Lower lobe of right lung (tissue), 2 donors: ENCODE results near the gene PRAME. TPM values are rescaled to one million over a fixed set of nuclear protein-coding genes. Genes with fewer than 3 reads are reported as not detected.

Source experiments
- ATAC-seq, 2 donors: fragments of 200-7000 bp; cut with Tn5 transposase; one replicate each; pipeline ENCODE4 v1.9.1; 2020 to 2022; ENCODE audit warnings: mild to moderate bottlenecking in 2 of 2, moderate library complexity in 2 of 2
- DNase-seq: peaks from one replicate; pipeline ENCODE4 v3.0.0-alpha.2; 2020
- H3K27ac ChIP-seq: fragments of 200-600 bp; one replicate; pipeline ENCODE4 v1.8.0; 2022
- H3K27me3 ChIP-seq: fragments of 200-600 bp; one replicate; pipeline ENCODE4 v1.8.0; 2022; ENCODE audit warnings: low read depth
- H3K36me3 ChIP-seq: fragments of 200-600 bp; one replicate; pipeline ENCODE4 v1.8.0; 2022; ENCODE audit warnings: mild to moderate bottlenecking
- H3K4me1 ChIP-seq: fragments of 200-600 bp; one replicate; pipeline ENCODE4 v1.8.0; 2022
- H3K4me3 ChIP-seq: fragments of 200-600 bp; one replicate; pipeline ENCODE4 v1.8.0; 2022; ENCODE audit warnings: mild to moderate bottlenecking
- H3K9me3 ChIP-seq: fragments of 200-600 bp; one replicate; pipeline ENCODE4 v1.8.0; 2022
- CTCF ChIP-seq: fragments of 200-600 bp; IDR thresholded peaks from one replicate; pipeline ENCODE4 v1.8.0; 2022; ENCODE audit warnings: antibody characterized with exemption, mild to moderate bottlenecking
- intact Hi-C: fragments of 100-400 bp; cut with DNase I; formaldehyde crosslinking; loops from one replicate; pipeline ENCODE4 v1.11.0; 2022
- total RNA-seq: library from RNA; stranded (reverse); fragmentation: NEBNext Ultra II Directional; extraction: Animal tissue kit (Norgen Biotek cat#: 25700); gene quantifications from one replicate; pipeline ENCODE4 v1.2.1, GENCODE V29; 2021
- donor health status: DM: no; HTN: yes; CAD: no; lungs with severe emphysema.

The PRAME gene
- total RNA-seq, 1 donor from 2014 or later, result not detected

GRCh38 chr22:22506736-22507135, 52.3 kb downstream of the PRAME start:
- intact Hi-C loops, result loop anchor here (10.0 kb wide), 1 partner anchor 62 kb away; no protein-coding TSS in a partner anchor
- DNase-seq (no peak), ATAC-seq (no peak)
- H3K9me3 ChIP-seq, result peaks cover 8% of the 10 kb centered on the region
- no peaks in the 10 kb centered on the region for H3K36me3 ChIP-seq
- no peak overlapping the region for H3K27ac ChIP-seq
- TF ChIP-seq CTCF, result no peak
- H3K4me3 ChIP-seq, result no peak overlapping the region
- H3K27me3 ChIP-seq, result no peaks in the 10 kb centered on the region
- no peaks in the 10 kb centered on the region for H3K4me1 ChIP-seq

GRCh38 chr22:22498267-22498666, 60.8 kb downstream of the PRAME start:
- intact Hi-C loops, result no loop called here
- no peaks in the 10 kb centered on the region for H3K27me3 ChIP-seq
- H3K4me3 ChIP-seq, result no peak overlapping the region
- no peak overlapping the region for H3K27ac ChIP-seq
- ATAC-seq (no peak), DNase-seq (no peak)
- no peaks in the 10 kb centered on the region for H3K4me1 ChIP-seq
- no peaks in the 10 kb centered on the region for H3K36me3 ChIP-seq
- no peaks in the 10 kb centered on the region for H3K9me3 ChIP-seq
- no peak for TF ChIP-seq CTCF

Other genes starting within 250 kb of the PRAME start
- gene ZNF280B, start 50.5 kb downstream of the PRAME start, total RNA-seq, result 0.86 TPM
- not detected for gene ZNF280A, start 39.0 kb downstream of the PRAME start, total RNA-seq
- 2.7 TPM for gene GGTLC2, start 85.3 kb upstream of the PRAME start, total RNA-seq